ENCODE measurements around the gene SPSB4.

DNA sequence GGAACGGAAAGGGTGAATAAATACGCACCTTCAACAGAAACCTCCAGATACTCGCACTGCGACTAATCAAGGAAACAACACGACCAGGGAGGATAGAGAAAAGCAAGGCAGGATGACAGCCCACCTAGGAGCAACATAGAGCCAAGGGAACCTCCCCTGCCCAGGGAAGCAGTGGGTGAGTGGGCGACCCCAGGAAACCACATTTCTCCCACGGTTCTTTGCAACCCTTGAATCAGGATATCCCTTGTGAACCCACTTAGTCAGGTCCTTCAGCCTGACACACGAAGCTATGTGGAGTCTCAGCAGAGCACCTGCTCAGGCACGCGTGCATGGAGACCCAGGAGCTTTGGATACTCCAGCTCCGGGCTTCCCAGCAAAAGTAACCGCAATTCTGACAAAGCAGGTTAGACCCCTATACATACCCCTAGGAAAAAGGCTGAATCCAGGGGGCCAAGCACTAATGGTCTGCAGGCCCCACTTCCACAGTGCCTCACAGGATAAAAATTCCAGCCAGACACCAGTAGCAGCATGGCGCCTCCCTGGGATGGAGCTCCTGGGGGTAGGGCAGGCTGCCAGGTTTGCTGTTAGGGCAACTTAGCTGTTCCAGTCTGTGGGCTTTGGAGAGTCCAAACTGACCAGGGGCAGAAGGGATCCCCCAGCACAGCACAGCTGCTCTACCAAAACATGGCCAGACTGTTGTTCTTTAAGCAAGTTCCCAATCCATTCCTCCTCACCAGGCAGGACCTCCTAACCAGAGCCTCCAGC, 142.1 kb downstream of the SPSB4 start:
- TF ChIP-seq, protein P1, sequence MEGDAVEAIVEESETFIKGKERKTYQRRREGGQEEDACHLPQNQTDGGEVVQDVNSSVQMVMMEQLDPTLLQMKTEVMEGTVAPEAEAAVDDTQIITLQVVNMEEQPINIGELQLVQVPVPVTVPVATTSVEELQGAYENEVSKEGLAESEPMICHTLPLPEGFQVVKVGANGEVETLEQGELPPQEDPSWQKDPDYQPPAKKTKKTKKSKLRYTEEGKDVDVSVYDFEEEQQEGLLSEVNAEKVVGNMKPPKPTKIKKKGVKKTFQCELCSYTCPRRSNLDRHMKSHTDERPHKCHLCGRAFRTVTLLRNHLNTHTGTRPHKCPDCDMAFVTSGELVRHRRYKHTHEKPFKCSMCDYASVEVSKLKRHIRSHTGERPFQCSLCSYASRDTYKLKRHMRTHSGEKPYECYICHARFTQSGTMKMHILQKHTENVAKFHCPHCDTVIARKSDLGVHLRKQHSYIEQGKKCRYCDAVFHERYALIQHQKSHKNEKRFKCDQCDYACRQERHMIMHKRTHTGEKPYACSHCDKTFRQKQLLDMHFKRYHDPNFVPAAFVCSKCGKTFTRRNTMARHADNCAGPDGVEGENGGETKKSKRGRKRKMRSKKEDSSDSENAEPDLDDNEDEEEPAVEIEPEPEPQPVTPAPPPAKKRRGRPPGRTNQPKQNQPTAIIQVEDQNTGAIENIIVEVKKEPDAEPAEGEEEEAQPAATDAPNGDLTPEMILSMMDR (IDR thresholded peaks at IDR 0.05) = no peak
- TF ChIP-seq POLR2A (IDR thresholded peaks at IDR 0.05) (no peak), EP300 (IDR thresholded peaks at IDR 0.05) (no peak)

Data from ovary (tissue), 3 donors.